T-helper 1 cell treated with Interleukin-12 subunit alpha and Interleukin-12 subunit beta and Interleukin-4 antibody, amounts not matched to agents 30 μg/mL and 1 μg/mL, for 36 hours (primary cell): ENCODE results near the gene CFAP410.
"Not testable (repeated sequence)": the region's sequence is repeated elsewhere in the genome, so short reads cannot be mapped to it uniquely, and the experiment has no call there.

Experiments used
- H3K27ac Mint-ChIP-seq: one replicate; pipeline ENCODE4 v1.8.0; 2021; ENCODE audit warnings: mild to moderate bottlenecking, mixed read lengths
- H3K27me3 Mint-ChIP-seq: one replicate; pipeline ENCODE4 v1.8.0; 2021; ENCODE audit warnings: low read depth, mixed read lengths
- H3K36me3 Mint-ChIP-seq: one replicate; pipeline ENCODE4 v1.8.0; 2021; ENCODE audit warnings: low read depth, mixed read lengths
- H3K4me1 Mint-ChIP-seq: one replicate; pipeline ENCODE4 v1.8.0; 2021; ENCODE audit warnings: low read depth, mixed read lengths
- H3K4me3 Mint-ChIP-seq: one replicate; pipeline ENCODE4 v1.8.0; 2021; ENCODE audit warnings: mild to moderate bottlenecking, moderate library complexity, mixed read lengths
- H3K9me3 Mint-ChIP-seq: one replicate; pipeline ENCODE4 v1.8.0; 2021; ENCODE audit warnings: mixed read lengths

Gene CFAP410

GRCh38 chr21:44375281-44375651 lies 36.1 kb upstream of the CFAP410 start:
- H3K27me3 Mint-ChIP-seq, result no peaks in the 10 kb centered on the region
- peak overlapping the region; percentile 32 for H3K4me3 Mint-ChIP-seq
- peak overlapping the region; percentile 37 for H3K27ac Mint-ChIP-seq

DNA sequence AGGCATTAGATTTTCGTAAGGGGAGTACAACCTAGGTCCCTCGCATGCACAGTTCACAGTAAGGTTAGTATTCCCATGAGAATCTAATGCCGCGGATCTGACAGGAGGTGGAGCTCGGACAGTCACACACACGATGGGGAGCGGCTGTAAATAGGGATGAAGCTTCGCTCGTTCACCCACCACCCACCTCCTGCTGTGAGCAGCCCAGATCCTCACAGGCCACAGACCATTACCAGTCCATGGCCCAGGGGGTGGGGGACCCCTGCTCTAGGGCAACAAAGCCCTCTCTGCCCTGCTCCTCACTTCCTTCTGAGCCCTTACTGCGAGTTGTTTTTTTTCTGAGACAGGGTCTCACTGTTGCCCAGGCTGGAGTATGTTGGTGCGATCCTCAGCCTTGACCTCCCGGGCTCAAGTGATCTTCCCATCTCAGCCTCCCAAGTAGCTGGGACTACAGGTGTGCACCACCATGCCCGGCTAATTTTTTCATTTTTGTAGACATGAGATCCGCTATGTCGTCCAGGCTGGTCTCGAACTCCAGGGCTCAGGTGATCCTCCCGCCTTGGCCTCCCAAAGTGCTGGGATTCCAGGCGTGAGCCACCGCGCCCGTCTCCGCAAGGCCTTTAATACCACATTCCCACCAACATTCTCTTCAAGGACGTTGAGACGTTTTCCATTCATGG lies 35.6 kb upstream of the CFAP410 start:
- Mint-ChIP-seq H3K4me3 (peak overlapping the region; percentile 32), H3K4me1 (peaks cover 29% of the 10 kb centered on the region), H3K9me3 (peaks cover 5% of the 10 kb centered on the region), H3K36me3 (peaks cover 50% of the 10 kb centered on the region), H3K27ac (no peak overlapping the region), H3K27me3 (no peaks in the 10 kb centered on the region)

More at GRCh38 chr21:44375281-44375651, 36.1 kb upstream of the CFAP410 start:
- Mint-ChIP-seq H3K9me3 (peaks cover 5% of the 10 kb centered on the region), H3K36me3 (peaks cover 50% of the 10 kb centered on the region), H3K4me1 (peaks cover 29% of the 10 kb centered on the region)

- no peak overlapping the region for H3K4me3 Mint-ChIP-seq
- H3K27me3 Mint-ChIP-seq, result no peaks in the 10 kb centered on the region
- H3K36me3 Mint-ChIP-seq, result peaks cover 44% of the 10 kb centered on the region
- H3K27ac Mint-ChIP-seq, result no peak overlapping the region
- H3K4me1 Mint-ChIP-seq, result peaks cover 29% of the 10 kb centered on the region
- H3K9me3 Mint-ChIP-seq, result peaks cover 5% of the 10 kb centered on the region
Observed at GRCh38 chr21:44372616-44373015, 33.4 kb upstream of the CFAP410 start.

- Mint-ChIP-seq H3K9me3 (peaks cover 5% of the 10 kb centered on the region), H3K27ac (no peak overlapping the region), H3K27me3 (no peaks in the 10 kb centered on the region), H3K4me1 (peaks cover 29% of the 10 kb centered on the region), H3K36me3 (peaks cover 38% of the 10 kb centered on the region), H3K4me3 (no peak overlapping the region)
Observed at GRCh38 chr21:44371596-44371995, 32.4 kb upstream of the CFAP410 start.

- no peaks in the 10 kb centered on the region for H3K27me3 Mint-ChIP-seq
- H3K9me3 Mint-ChIP-seq, result peaks cover 5% of the 10 kb centered on the region
- peaks cover 27% of the 10 kb centered on the region for H3K4me1 Mint-ChIP-seq
- no peak overlapping the region for H3K4me3 Mint-ChIP-seq
- no peak overlapping the region for H3K27ac Mint-ChIP-seq
- H3K36me3 Mint-ChIP-seq, result peaks cover 32% of the 10 kb centered on the region
Observed at GRCh38 chr21:44370786-44371410, 31.7 kb upstream of the CFAP410 start.

DNA sequence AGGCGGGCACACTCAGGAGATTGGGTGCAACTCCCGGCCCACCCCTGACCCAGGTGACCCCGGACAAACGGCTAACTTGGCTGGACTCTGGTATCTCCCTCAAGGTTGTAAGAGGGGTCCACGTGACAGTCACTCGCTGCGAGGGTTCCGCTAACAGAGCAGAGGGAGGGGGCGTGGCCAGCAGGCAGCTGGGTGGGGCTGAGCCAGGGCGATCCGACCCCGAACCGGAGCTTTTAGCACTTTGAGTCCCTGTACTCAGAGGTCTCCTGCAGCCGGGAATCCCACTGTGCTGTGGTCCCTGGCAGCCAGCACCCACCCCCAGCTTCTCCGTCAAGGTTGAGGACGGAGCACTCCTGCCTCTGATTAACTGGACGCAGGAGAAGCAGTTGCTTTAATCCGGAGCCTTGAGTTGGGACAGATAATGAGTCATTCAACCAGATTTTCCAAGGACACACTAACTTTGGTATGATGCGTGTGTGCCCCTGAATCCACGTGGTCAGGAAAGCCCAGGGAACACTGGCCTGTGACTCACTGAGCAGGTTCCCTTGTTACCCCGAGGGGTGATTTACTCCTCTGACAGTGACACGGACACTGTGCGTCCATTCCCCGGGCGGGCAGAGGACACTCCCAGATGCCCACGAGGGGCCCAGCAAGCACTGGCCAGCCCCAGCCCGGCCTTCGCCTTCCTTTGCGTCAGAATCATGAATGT lies 31.0 kb upstream of the CFAP410 start:
- peaks cover 25% of the 10 kb centered on the region for H3K36me3 Mint-ChIP-seq
- H3K27me3 Mint-ChIP-seq, result no peaks in the 10 kb centered on the region
- peaks cover 21% of the 10 kb centered on the region for H3K4me1 Mint-ChIP-seq
- peaks cover 3% of the 10 kb centered on the region for H3K9me3 Mint-ChIP-seq
- no peak overlapping the region for H3K4me3 Mint-ChIP-seq
- no peak overlapping the region for H3K27ac Mint-ChIP-seq

DNA sequence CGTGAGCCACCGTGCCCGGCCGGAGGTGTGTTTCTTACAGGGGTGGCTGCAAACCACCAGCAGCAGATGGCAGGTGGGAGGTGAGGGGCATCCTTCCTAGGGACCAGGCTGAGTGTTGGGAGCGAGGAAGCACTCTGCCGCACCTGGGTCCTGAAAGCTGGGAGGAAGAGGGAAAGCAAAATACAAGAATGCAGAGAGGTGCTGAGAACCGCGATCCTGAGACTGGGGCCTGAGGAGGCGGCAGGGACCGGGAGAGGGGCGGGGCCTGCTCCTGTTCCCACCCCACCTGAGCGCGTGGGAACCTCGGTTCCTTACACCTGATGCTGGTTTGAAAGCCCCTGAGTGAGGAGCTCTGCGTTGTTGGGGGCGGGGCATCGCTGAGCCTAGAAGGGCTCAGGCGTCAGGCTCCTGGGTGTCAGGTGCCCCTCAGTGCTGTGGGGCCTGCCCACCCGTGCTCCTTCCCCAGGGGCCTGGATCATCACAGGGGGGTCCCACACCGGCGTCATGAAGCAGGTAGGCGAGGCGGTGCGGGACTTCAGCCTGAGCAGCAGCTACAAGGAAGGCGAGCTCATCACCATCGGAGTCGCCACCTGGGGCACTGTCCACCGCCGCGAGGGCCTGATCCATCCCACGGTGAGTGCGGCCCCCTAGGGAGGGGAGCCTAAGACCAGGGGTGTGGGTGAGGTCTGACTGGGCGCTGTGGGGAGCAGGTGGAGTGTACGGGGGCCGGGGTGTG lies 29.7 kb upstream of the CFAP410 start:
- no peaks in the 10 kb centered on the region for H3K9me3 Mint-ChIP-seq
- H3K27me3 Mint-ChIP-seq, result no peaks in the 10 kb centered on the region
- no peak overlapping the region for H3K27ac Mint-ChIP-seq
- peaks cover 9% of the 10 kb centered on the region for H3K4me1 Mint-ChIP-seq
- H3K36me3 Mint-ChIP-seq, result peaks cover 19% of the 10 kb centered on the region
- no peak overlapping the region for H3K4me3 Mint-ChIP-seq

DNA sequence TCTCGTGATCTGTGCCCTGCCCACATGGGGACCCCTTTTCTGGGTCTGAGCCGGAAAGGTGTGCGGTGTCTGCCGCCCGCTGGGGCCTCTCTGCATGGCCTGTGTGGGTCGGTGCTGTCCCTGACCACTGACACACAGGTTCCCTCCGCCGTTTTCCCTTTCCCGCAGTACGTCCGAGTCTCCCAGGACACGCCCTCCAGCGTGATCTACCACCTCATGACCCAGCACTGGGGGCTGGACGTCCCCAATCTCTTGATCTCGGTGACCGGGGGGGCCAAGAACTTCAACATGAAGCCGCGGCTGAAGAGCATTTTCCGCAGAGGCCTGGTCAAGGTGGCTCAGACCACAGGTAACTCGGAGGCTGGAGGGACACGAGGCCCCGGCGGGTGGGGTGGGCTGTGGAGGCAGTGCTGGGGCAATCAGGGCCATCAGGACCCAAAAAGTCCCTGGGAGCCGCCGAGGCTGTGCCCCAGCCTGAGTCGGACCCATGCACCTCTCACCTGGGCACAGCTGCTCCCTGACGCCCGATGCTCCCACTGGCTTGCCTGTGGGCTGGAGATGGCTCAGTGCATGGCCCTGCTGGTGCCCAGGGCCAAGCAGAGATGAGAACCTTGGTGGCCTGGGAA lies 27.5 kb upstream of the CFAP410 start:
- Mint-ChIP-seq H3K27ac (no peak overlapping the region), H3K27me3 (no peaks in the 10 kb centered on the region), H3K9me3 (peaks cover 12% of the 10 kb centered on the region), H3K4me1 (no peaks in the 10 kb centered on the region), H3K4me3 (no peak overlapping the region), H3K36me3 (peaks cover 19% of the 10 kb centered on the region)

- H3K4me3 Mint-ChIP-seq, result no peak overlapping the region
- peaks cover 15% of the 10 kb centered on the region for H3K36me3 Mint-ChIP-seq
- H3K9me3 Mint-ChIP-seq, result peaks cover 12% of the 10 kb centered on the region
- no peaks in the 10 kb centered on the region for H3K27me3 Mint-ChIP-seq
- peaks cover 3% of the 10 kb centered on the region for H3K4me1 Mint-ChIP-seq
- no peak overlapping the region for H3K27ac Mint-ChIP-seq
Observed at GRCh38 chr21:44365967-44366585, 26.9 kb upstream of the CFAP410 start.

DNA sequence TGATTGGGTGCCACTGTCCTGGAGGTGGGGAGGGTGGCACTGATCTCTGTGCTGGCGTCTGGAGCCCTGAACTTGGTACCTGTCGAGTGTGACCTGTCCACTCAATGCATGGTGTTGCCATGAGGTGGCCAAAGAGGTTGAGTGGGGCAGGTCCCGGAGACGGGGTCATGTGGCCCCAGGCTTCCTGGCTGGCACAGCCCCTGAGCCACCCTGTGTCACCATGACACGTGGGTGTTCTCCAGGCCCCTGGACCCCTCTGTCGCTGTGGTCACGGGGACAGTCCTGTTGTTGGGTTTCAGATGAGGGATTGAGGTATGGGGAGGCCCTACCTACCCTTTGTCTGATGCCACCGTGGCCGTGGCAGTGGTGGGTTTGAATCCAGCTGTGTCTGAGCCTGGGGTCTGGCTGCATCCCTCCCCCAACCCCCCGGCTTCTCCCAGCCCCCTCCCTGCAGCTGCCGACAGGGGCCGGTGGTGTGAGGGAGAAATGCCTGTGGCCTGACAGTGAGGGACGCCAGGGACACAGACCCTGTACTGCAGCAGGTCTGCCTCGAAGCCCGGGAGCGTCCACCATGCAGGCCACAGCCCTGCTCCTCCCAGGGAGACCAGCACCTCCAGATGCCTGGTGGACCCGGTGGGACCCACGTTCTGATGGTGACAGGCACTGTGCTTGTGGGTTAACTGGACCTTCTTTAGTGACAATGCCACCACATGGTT lies 26.2 kb upstream of the CFAP410 start:
- Mint-ChIP-seq H3K27me3 (no peaks in the 10 kb centered on the region), H3K27ac (no peak overlapping the region), H3K9me3 (peaks cover 12% of the 10 kb centered on the region), H3K36me3 (peaks cover 17% of the 10 kb centered on the region), H3K4me3 (no peak overlapping the region), H3K4me1 (peaks cover 3% of the 10 kb centered on the region)

DNA sequence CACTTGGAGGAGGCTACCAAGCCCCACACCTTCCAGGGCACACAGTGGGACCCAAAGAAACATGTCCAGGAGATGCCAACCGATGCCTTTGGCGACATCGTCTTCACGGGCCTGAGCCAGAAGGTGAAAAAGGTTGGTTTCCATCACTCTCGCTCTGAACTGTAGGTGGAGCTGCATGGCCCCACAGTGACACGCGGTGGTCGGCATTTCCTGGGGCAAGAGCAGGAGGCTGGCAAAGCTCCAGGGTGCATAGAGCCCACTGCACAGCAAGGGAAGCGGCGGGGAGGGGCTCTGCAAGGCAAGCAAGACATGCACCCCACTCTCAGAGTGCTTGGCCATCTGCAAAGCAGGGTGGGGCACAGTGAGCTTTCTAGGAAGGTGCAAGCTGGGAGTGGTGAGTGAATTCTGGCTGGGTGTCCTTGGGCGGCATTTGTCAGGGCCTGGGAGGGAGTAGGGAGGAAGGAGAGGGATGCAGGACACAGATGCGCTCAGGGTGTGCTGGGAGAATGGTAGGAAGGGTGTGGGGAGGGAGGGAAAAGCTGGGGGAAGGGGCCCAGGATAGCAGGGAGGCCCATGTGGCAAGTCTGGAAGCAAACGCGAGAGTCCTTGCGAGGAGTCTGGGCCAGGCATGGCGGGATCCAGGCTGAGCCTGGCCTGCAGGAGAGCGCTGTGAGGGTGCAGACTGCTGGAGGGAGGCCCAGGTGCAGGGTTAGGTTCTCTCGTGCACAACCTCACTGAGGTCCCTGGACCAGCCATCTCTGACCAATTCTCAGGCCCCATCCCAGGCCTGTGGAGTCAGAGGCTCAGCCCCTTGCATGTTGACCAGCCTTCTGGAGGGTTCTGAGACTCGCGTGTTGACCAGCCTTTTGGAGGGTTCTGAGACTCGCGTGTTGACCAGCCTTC lies 25.2 kb upstream of the CFAP410 start:
- Mint-ChIP-seq H3K36me3 (peaks cover 18% of the 10 kb centered on the region), H3K4me3 (no peak overlapping the region), H3K27ac (no peak overlapping the region), H3K9me3 (peaks cover 12% of the 10 kb centered on the region), H3K4me1 (peaks cover 5% of the 10 kb centered on the region), H3K27me3 (peaks cover under 1% of the 10 kb centered on the region)

- Mint-ChIP-seq H3K27ac (no peak overlapping the region), H3K9me3 (peaks cover 12% of the 10 kb centered on the region)
Observed at GRCh38 chr21:44363278-44363677, 24.1 kb upstream of the CFAP410 start.

DNA sequence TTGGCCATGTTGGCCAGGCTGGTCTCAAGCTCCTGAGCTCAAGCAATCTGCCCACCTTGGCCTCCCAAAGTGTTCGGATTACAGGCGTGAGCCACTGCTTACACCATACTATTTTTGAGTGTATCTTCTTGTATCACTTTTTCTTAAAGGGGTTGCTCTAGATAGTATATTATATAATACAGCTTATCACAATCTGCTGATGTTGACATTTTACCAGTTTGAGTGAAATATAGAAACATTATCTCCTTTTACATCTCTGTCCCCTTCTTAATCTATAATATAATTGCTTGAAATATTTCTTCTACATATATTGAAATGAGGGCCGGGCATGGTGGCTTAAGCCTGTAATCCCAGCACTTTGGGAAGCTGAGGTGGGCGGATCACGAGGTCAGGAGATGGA lies 22.7 kb upstream of the CFAP410 start:
- H3K36me3 Mint-ChIP-seq, result peaks cover 25% of the 10 kb centered on the region
- H3K4me3 Mint-ChIP-seq, H3K27ac Mint-ChIP-seq, H3K27me3 Mint-ChIP-seq: not testable (repeated sequence)
- H3K9me3 Mint-ChIP-seq, result peaks cover 12% of the 10 kb centered on the region
- peaks cover 11% of the 10 kb centered on the region for H3K4me1 Mint-ChIP-seq

More at GRCh38 chr21:44363278-44363677, 24.1 kb upstream of the CFAP410 start:
- Mint-ChIP-seq H3K4me1 (peaks cover 10% of the 10 kb centered on the region), H3K36me3 (peaks cover 27% of the 10 kb centered on the region), H3K4me3 (no peak overlapping the region), H3K27me3 (peaks cover 5% of the 10 kb centered on the region)
